ENCODE results near the gene KLF9. TPM values are rescaled to one million over a fixed set of nuclear protein-coding genes. Genes with fewer than 3 reads are reported as not detected.

KLF9 gene
- total and polyA plus RNA-seq, 2 donors (not counting 1 experiment from before 2014, with no cell fraction given): 27.0 to 27.6 TPM

DNA sequence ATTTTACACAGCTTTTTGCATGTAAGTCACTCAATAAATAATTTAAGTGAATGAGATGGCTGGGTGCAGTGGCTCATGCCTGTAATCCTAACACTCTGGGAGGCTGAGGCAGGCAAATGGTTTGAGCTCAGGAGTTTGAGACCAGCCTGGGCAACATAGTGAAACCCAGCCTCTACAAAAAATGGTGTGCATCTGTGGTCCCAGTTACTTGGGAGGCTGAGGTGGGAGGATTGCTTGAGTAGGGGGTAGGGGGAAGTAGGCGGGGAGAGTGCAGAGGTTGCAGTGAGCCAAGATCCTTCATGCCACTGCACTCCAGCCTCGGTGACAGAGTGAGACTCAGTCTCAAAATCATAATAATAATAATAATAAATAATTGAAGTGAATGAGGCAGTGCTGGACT, 10.2 kb downstream of the KLF9 start:
- Histone ChIP-seq H3K27ac (ENCODE audit: insufficient read depth, low read length) (no peak overlapping the region), H3K79me2 (ENCODE audit: control insufficient read depth, insufficient read depth, low read length) (peaks cover 59% of the 10 kb centered on the region), H3K27me3 (ENCODE audit: control insufficient read depth, insufficient read depth, low read length) (no peaks in the 10 kb centered on the region), H3K4me3 (replicated peaks in 1 of 4; ENCODE audit: control extremely low read depth in 1 of 4, insufficient read depth in 1 of 4, low read depth in 3 of 4, low read length in 4 of 4) (no peak overlapping the region), H3K4me1 (ENCODE audit: control insufficient read depth, extremely low read depth, insufficient read depth, low read length) (peaks cover 21% of the 10 kb centered on the region), H3K9ac (ENCODE audit: insufficient read depth, low read length) (no peak overlapping the region), H4K20me1 (ENCODE audit: control insufficient read depth, extremely low read depth, insufficient read depth, low read length) (no peaks in the 10 kb centered on the region), H3K4me2 (ENCODE audit: extremely low read depth, insufficient read depth, low read length) (peak overlapping the region; percentile 17), H3K36me3 (ENCODE audit: control insufficient read depth, insufficient read depth, low read length) (peaks cover 2% of the 10 kb centered on the region), H3K9me3 (ENCODE audit: control insufficient read depth, insufficient read depth, low read depth, low read length) (no peaks in the 10 kb centered on the region), H2AFZ (ENCODE audit: low read length) (no peak overlapping the region)
- DNase-seq (ENCODE audit: low read depth in 2 of 2): no peak
- TF ChIP-seq, protein P1, sequence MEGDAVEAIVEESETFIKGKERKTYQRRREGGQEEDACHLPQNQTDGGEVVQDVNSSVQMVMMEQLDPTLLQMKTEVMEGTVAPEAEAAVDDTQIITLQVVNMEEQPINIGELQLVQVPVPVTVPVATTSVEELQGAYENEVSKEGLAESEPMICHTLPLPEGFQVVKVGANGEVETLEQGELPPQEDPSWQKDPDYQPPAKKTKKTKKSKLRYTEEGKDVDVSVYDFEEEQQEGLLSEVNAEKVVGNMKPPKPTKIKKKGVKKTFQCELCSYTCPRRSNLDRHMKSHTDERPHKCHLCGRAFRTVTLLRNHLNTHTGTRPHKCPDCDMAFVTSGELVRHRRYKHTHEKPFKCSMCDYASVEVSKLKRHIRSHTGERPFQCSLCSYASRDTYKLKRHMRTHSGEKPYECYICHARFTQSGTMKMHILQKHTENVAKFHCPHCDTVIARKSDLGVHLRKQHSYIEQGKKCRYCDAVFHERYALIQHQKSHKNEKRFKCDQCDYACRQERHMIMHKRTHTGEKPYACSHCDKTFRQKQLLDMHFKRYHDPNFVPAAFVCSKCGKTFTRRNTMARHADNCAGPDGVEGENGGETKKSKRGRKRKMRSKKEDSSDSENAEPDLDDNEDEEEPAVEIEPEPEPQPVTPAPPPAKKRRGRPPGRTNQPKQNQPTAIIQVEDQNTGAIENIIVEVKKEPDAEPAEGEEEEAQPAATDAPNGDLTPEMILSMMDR (conservative IDR thresholded peaks at IDR 0.05 in 1 of 2, IDR thresholded peaks at IDR 0.05 in 1 of 2; ENCODE audit: low read depth in 1 of 2, low read length in 2 of 2): no peak
- no peak for TF ChIP-seq EZH2 (IDR thresholded peaks at IDR 0.05; ENCODE audit: low read length, missing control alignments)

DNA sequence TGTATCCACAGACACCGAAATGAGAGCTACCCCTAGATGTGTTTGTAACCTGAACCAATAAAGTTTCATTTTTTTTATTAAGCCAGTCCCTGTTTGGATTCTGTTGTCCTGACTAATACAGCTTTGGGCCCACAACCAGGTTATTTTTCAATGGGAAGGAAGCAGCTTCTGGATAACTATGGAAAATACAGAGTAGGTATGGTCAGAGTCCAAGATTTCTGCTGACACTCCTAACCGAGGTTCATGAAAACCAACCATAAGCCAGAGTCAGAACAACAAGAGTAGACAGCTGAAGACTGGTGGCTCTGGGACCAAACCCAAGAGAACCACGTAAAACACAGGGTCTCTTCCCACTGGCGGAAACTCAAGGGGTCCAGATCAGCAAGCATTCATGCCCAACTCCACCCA, 10.8 kb downstream of the KLF9 start:
- H3K4me2 ChIP-seq (ENCODE audit: extremely low read depth, insufficient read depth, low read length): peak overlapping the region; percentile 17
- H3K4me1 ChIP-seq (ENCODE audit: control insufficient read depth, extremely low read depth, insufficient read depth, low read length): peaks cover 20% of the 10 kb centered on the region
- DNase-seq (ENCODE audit: low read depth in 2 of 2): peak in 1 of 2 donors; percentile 76
- no peak overlapping the region for H2AFZ ChIP-seq (ENCODE audit: low read length)
- H4K20me1 ChIP-seq (ENCODE audit: control insufficient read depth, extremely low read depth, insufficient read depth, low read length): no peaks in the 10 kb centered on the region
- no peaks in the 10 kb centered on the region for H3K9me3 ChIP-seq (ENCODE audit: control insufficient read depth, insufficient read depth, low read depth, low read length)
- H3K27ac ChIP-seq (ENCODE audit: insufficient read depth, low read length): no peak overlapping the region
- peaks cover 2% of the 10 kb centered on the region for H3K36me3 ChIP-seq (ENCODE audit: control insufficient read depth, insufficient read depth, low read length)
- no peak for TF ChIP-seq EZH2 (IDR thresholded peaks at IDR 0.05; ENCODE audit: low read length, missing control alignments)
- TF ChIP-seq, protein P1 (conservative IDR thresholded peaks at IDR 0.05 in 1 of 2, IDR thresholded peaks at IDR 0.05 in 1 of 2; ENCODE audit: low read depth in 1 of 2, low read length in 2 of 2): no peak
- no peaks in the 10 kb centered on the region for H3K27me3 ChIP-seq (ENCODE audit: control insufficient read depth, insufficient read depth, low read length)
- H3K79me2 ChIP-seq (ENCODE audit: control insufficient read depth, insufficient read depth, low read length): peaks cover 56% of the 10 kb centered on the region
- no peak overlapping the region for H3K4me3 ChIP-seq (replicated peaks in 1 of 4; ENCODE audit: control extremely low read depth in 1 of 4, insufficient read depth in 1 of 4, low read depth in 3 of 4, low read length in 4 of 4)
- H3K9ac ChIP-seq (ENCODE audit: insufficient read depth, low read length): no peak overlapping the region

DNA sequence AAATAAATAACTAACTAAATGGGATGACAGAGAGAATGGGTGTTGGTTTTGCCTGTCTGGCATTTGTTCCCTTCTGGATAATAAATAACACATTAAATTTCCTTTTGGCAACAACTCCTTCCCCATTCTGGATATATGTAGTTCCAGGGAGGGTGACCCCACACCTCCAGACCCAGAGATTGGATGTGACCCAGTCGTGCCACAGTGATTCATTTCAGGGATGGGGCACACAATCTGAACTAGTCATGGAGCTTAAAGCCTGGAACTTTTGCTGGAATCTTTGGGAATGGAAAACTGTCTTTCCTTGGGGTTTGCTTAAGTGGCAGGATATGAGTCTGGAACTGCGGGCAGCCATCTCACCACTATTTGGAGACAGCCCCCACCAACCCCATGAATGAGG, 11.3 kb downstream of the KLF9 start:
- H3K9me3 ChIP-seq (ENCODE audit: control insufficient read depth, insufficient read depth, low read depth, low read length): no peaks in the 10 kb centered on the region
- no peaks in the 10 kb centered on the region for H3K27me3 ChIP-seq (ENCODE audit: control insufficient read depth, insufficient read depth, low read length)
- H2AFZ ChIP-seq (ENCODE audit: low read length): no peak overlapping the region
- no peak for TF ChIP-seq EZH2 (IDR thresholded peaks at IDR 0.05; ENCODE audit: low read length, missing control alignments)
- TF ChIP-seq, protein P1 (conservative IDR thresholded peaks at IDR 0.05 in 1 of 2, IDR thresholded peaks at IDR 0.05 in 1 of 2; ENCODE audit: low read depth in 1 of 2, low read length in 2 of 2): no peak
- no peak overlapping the region for H3K27ac ChIP-seq (ENCODE audit: insufficient read depth, low read length)
- H3K9ac ChIP-seq (ENCODE audit: insufficient read depth, low read length): no peak overlapping the region
- H3K4me2 ChIP-seq (ENCODE audit: extremely low read depth, insufficient read depth, low read length): no peak overlapping the region
- H3K4me1 ChIP-seq (ENCODE audit: control insufficient read depth, extremely low read depth, insufficient read depth, low read length): peaks cover 20% of the 10 kb centered on the region
- H3K4me3 ChIP-seq (replicated peaks in 1 of 4; ENCODE audit: control extremely low read depth in 1 of 4, insufficient read depth in 1 of 4, low read depth in 3 of 4, low read length in 4 of 4): no peak overlapping the region
- peak in 1 of 2 donors; percentile 26 for DNase-seq (ENCODE audit: low read depth in 2 of 2)
- peaks cover 1% of the 10 kb centered on the region for H3K36me3 ChIP-seq (ENCODE audit: control insufficient read depth, insufficient read depth, low read length)
- peaks cover 51% of the 10 kb centered on the region for H3K79me2 ChIP-seq (ENCODE audit: control insufficient read depth, insufficient read depth, low read length)
- H4K20me1 ChIP-seq (ENCODE audit: control insufficient read depth, extremely low read depth, insufficient read depth, low read length): no peaks in the 10 kb centered on the region

All from fibroblast of lung (primary cell).